DOHH2 (cell line): ENCODE results near the gene AQP7.

Source experiments
- H3F3A ChIP-seq: fragments of 200-600 bp; sonication (generic), shearing (Covaris generic); 2 replicates; pipeline ENCODE4 v1.6.0; 2016; ENCODE audit warnings: antibody characterized with exemption, mild to moderate bottlenecking; ENCODE audit not compliant: control insufficient read depth, insufficient read depth
- H3K27ac ChIP-seq: fragments of 200-600 bp; sonication (generic); 2 replicates; pipeline ENCODE4 v1.5.1; 2014; ENCODE audit warnings: low read depth, mild to moderate bottlenecking, low read length, moderate library complexity
- H3K27me3 ChIP-seq: fragments of 200-600 bp; sonication (generic); 2 replicates; pipeline ENCODE4 v1.6.1; 2014; ENCODE audit warnings: mild to moderate bottlenecking, low read length, mixed read lengths; ENCODE audit not compliant: control insufficient read depth
- H3K36me3 ChIP-seq: fragments of 200-600 bp; sonication (generic); 2 replicates; pipeline ENCODE4 v1.6.1; 2014; ENCODE audit warnings: mild to moderate bottlenecking, low read length, moderate library complexity, mixed read lengths; ENCODE audit not compliant: control insufficient read depth
- H3K4me1 ChIP-seq: fragments of 200-600 bp; sonication (generic); 2 replicates; pipeline ENCODE4 v1.6.1; 2014; ENCODE audit warnings: mild to moderate bottlenecking, low read length, mixed read lengths; ENCODE audit not compliant: control insufficient read depth
- H3K4me2 ChIP-seq: fragments of 200-600 bp; sonication (generic); 2 replicates; pipeline ENCODE4 v1.6.0; 2014; ENCODE audit warnings: mild to moderate bottlenecking, low read length, moderate library complexity
- H3K4me3 ChIP-seq: fragments of 200-600 bp; sonication (generic); 2 replicates; pipeline ENCODE4 v1.5.1; 2014; ENCODE audit warnings: mild to moderate bottlenecking, low read length, mixed read lengths
- H3K79me2 ChIP-seq: fragments of 200-600 bp; sonication (generic); 2 replicates; pipeline ENCODE4 v1.6.1; 2014; ENCODE audit warnings: mild to moderate bottlenecking, low read length, mixed read lengths; ENCODE audit not compliant: control insufficient read depth
- H3K9me2 ChIP-seq: fragments of 200-600 bp; sonication (generic); replicated peaks from 2 replicates; pipeline ENCODE4 v1.6.1; 2014; ENCODE audit warnings: mild to moderate bottlenecking, low read length, mixed read lengths; ENCODE audit not compliant: control insufficient read depth
- H3K9me3 ChIP-seq: fragments of 200-600 bp; sonication (generic); 2 replicates; pipeline ENCODE4 v1.6.1; 2014; ENCODE audit warnings: antibody characterized with exemption, low read length, mixed read lengths; ENCODE audit not compliant: control insufficient read depth, insufficient read depth
- H4K20me1 ChIP-seq: fragments of 200-600 bp; sonication (generic); 2 replicates; pipeline ENCODE4 v1.6.0; 2014; ENCODE audit warnings: low read depth, mild to moderate bottlenecking, antibody characterized with exemption, low read length, moderate library complexity; ENCODE audit not compliant: control insufficient read depth, insufficient read depth
- CTCF ChIP-seq: fragments of 200-600 bp; sonication (generic); IDR thresholded peaks from one replicate; pipeline ENCODE4 v1.5.1; 2014; ENCODE audit warnings: antibody characterized with exemption, mild to moderate bottlenecking, low read depth, low read length; ENCODE audit not compliant: poor library complexity, severe bottlenecking
- EZH2phosphoT487 ChIP-seq: fragments of 200-600 bp; sonication (generic); IDR thresholded peaks from 2 replicates; pipeline ENCODE4 v1.6.1; 2017; ENCODE audit warnings: borderline replicate concordance, mild to moderate bottlenecking, antibody characterized with exemption, low read length, moderate library complexity, mixed read lengths

AQP7 gene

GRCh38 chr9:33340186-33340585 is 62.2 kb downstream of the AQP7 start:
- Histone ChIP-seq H3F3A (0 out of 2 replicates have a peak, but pooled peaks cover 4% of the 10 kb centered on the region), H3K27me3 (no peaks in the 10 kb centered on the region), H3K27ac (no peak overlapping the region), H3K9me3 (peaks cover 14% of the 10 kb centered on the region), H3K36me3 (peaks cover 80% of the 10 kb centered on the region), H3K4me1 (no peaks in the 10 kb centered on the region), H4K20me1 (no peaks in the 10 kb centered on the region), H3K4me3 (no peak overlapping the region), H3K79me2 (no peaks in the 10 kb centered on the region), H3K9me2 (no peaks in the 10 kb centered on the region), H3K4me2 (no peak overlapping the region)
- TF ChIP-seq CTCF (no peak), EZH2phosphoT487 (no peak)
